Esophagus muscularis mucosa (tissue), 4 donors: Measurements from ENCODE around the gene PTH2R. TPM values are rescaled to one million over a fixed set of nuclear protein-coding genes. Genes with fewer than 3 reads are reported as not detected.

Experiments
- DNase-seq: peaks from one replicate; pipeline ENCODE4 v3.0.0-alpha.2; 2017; ENCODE audit errors: extremely low spot score
- H3K27ac ChIP-seq, 4 donors: fragments of 200-600 bp; sonication (generic); replicated peaks in 1 of 4; 1 replicate in 3 of 4; 2 replicates in 1 of 4; pipeline ENCODE4 v1.5.1; 2016 to 2019; ENCODE audit warnings: mild to moderate bottlenecking in 1 of 4
- H3K27me3 ChIP-seq, 4 donors: fragments of 200-600 bp; sonication (generic); one replicate each; pipeline versions ENCODE4 v1.5.1 to v1.6.0; 2016 to 2019
- H3K36me3 ChIP-seq, 4 donors: fragments of 200-600 bp; sonication (generic); one replicate each; pipeline ENCODE4 v1.5.1; 2016 to 2019
- H3K4me1 ChIP-seq, 4 donors: fragments of 200-600 bp; sonication (generic); one replicate each; pipeline ENCODE4 v1.5.1; 2016 to 2019
- H3K4me3 ChIP-seq, 4 donors: fragments of 200-600 bp; sonication (generic); 1 replicate in 2 of 4; 2 replicates in 2 of 4; pipeline ENCODE4 v1.5.1; 2016 to 2019; ENCODE audit warnings: mild to moderate bottlenecking in 4 of 4, moderate library complexity in 1 of 4
- H3K9me3 ChIP-seq, 4 donors: fragments of 200-600 bp; sonication (generic); 1 replicate in 3 of 4; 2 replicates in 1 of 4; pipeline ENCODE4 v1.5.1; 2016 to 2019
- CTCF ChIP-seq, 3 experiments: fragments of 200-600 bp in 2 of 3; fragments of 450-650 bp in 1 of 3; sonication (generic) in 2 of 3; IDR thresholded peaks; one replicate each; pipeline ENCODE4 v1.5.1; 2017 to 2019; ENCODE audit warnings: antibody characterized with exemption in 3 of 3, mild to moderate bottlenecking in 2 of 3, moderate library complexity in 1 of 3
- EP300 ChIP-seq: sonication (generic); formaldehyde crosslinking; IDR thresholded peaks from one replicate; pipeline ENCODE4 v1.6.1; 2017; ENCODE audit warnings: antibody characterized with exemption
- POLR2A ChIP-seq: fragments of 450-650 bp; IDR thresholded peaks from one replicate; pipeline ENCODE4 v1.6.1; 2017; ENCODE audit warnings: antibody characterized with exemption, moderate library complexity, mild to moderate bottlenecking, low read depth
- POLR2AphosphoS5 ChIP-seq, 2 donors: sonication (generic); formaldehyde crosslinking; IDR thresholded peaks; one replicate each; pipeline ENCODE4 v1.6.1; 2017; ENCODE audit warnings: antibody characterized with exemption in 2 of 2
- WGBS: methylation state at CpG from one replicate; pipeline ENCODE4 v1.1.5; 2018; 5-methylcytosine and 5-hydroxymethylcytosine counted together
- intact Hi-C: fragments of 100-400 bp; cut with DNase I; formaldehyde crosslinking; loops from one replicate; pipeline ENCODE4 v1.15.1; 2023
- total RNA-seq, 4 donors: library from RNA; depleted of rRNA; stranded (reverse); fragments of >200 nt; gene quantifications; one replicate each; pipeline versions ENCODE4 v1.1.0 to v1.2.1, GENCODE V29; 2016

The PTH2R gene
- total RNA-seq, 4 donors from 2014 or later: 0.17 TPM; not detected in 3

GRCh38 chr2:208360259-208361076, 46.1 kb upstream of the PTH2R start:
- H3K4me1 ChIP-seq: peaks cover 0 to 20% (median 13%) of the 10 kb centered on the region in 4 donors
- TF ChIP-seq POLR2A: no peak
- TF ChIP-seq CTCF (IDR thresholded peaks at IDR 0.05): no peak
- TF ChIP-seq POLR2AphosphoS5 (IDR thresholded peaks at IDR 0.05): no peak
- TF ChIP-seq EP300: no peak
- intact Hi-C loops: no loop called here
- no peaks in the 10 kb centered on the region for H3K27me3 ChIP-seq
- no peak overlapping the region for H3K27ac ChIP-seq
- H3K36me3 ChIP-seq: peaks cover 0 to 13% (median 8%) of the 10 kb centered on the region in 4 donors
- 93% methylated on average over 20 of the region's 48 CpGs for WGBS
- DNase-seq: no peak
- no peak overlapping the region for H3K4me3 ChIP-seq
- H3K9me3 ChIP-seq: peaks cover 0 to 7% (median 2%) of the 10 kb centered on the region in 4 donors

DNA sequence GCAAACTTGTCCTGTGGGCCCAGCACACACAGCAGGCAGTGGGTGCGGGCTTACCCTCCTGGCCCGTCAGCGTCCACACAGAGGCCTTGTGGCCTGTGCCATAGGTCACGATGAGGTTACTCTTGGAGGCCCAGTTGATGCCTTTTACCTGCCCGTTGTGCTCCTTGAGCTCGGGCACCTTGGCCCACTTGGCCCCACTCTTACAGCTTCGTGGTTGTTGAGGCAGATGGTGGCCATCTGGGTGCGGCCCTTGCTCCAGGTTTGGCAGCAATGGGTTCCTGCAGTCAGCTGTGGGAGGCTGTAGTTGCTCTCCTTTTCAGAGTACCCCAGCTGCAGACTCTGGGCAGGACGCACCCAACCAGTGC, 45.5 kb upstream of the PTH2R start:
- no peaks in the 10 kb centered on the region for H3K27me3 ChIP-seq
- WGBS: 92% methylated on average over 3 of the region's 9 CpGs
- H3K9me3 ChIP-seq: peaks cover 0 to 7% (median 2%) of the 10 kb centered on the region in 4 donors

GRCh38 chr2:208363485-208363884, 43.1 kb upstream of the PTH2R start:
- Histone ChIP-seq H3K27me3 (no peaks in the 10 kb centered on the region), H3K27ac (no peak overlapping the region), H3K4me3 (no peak overlapping the region), H3K9me3 (peaks cover 0 to 7% (median 2%) of the 10 kb centered on the region in 4 donors), H3K36me3 (peaks cover 0 to 12% (median 2%) of the 10 kb centered on the region in 4 donors), H3K4me1 (peaks cover 0 to 5% (median 4%) of the 10 kb centered on the region in 4 donors)
- 77% methylated on average over 2 of the region's 2 CpGs for WGBS
- TF ChIP-seq CTCF (IDR thresholded peaks at IDR 0.05) (no peak), POLR2A (no peak), POLR2AphosphoS5 (IDR thresholded peaks at IDR 0.05) (no peak), EP300 (no peak)
- intact Hi-C loops: no loop called here
- DNase-seq: no peak

More for the DNA sequence above, 45.5 kb upstream of the PTH2R start:
- Histone ChIP-seq H3K4me1 (peaks cover 0 to 20% (median 12%) of the 10 kb centered on the region in 4 donors), H3K36me3 (peaks cover 0 to 12% (median 3%) of the 10 kb centered on the region in 4 donors), H3K4me3 (no peak overlapping the region), H3K27ac (no peak overlapping the region)
- intact Hi-C loops: no loop called here
- TF ChIP-seq POLR2AphosphoS5 (IDR thresholded peaks at IDR 0.05): no peak
- no peak for TF ChIP-seq CTCF (IDR thresholded peaks at IDR 0.05)
- no peak for TF ChIP-seq EP300
- TF ChIP-seq POLR2A: no peak
- DNase-seq: no peak

DNA sequence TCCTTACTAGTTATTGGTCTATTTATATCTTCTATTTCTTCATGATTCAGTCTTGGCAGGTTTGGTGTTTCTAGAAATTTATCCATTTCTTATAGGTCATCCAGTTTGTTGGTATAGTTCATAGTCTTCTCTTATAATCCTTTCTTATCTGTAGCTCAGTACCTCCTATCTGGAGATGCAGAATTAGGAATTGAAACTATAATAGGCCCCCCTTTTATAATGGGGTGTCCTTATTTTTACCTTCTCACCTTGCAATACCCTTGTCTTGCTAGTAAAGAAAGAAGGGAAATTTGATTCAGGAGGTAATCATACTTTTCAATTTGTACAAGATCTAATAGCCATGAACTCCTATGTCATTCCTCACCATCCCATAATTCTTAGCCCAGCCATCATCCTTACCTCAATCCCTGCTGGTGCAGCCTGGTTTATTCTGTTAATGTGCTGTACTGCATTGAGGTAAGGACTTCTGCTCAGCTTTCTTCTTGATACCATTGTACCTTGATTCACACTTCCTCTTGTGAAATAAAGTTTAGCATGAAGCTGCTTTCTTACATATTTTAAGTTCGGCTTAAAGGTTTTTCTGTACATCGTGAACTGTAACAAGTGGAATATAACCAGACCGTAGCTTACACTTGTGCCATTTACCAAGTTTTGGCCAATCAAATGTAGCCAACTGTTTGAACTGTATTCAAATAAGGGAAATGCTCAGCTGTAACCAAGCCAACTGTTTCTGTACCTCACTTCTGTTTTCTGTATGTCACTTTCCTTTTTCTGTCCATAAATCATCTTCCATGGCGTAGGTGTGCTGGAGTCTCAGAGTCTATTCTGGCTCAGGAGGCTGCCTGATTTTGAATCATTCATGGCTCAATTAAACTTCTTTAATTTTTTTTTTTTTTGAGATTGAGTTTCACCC, 40.1 kb upstream of the PTH2R start:
- Histone ChIP-seq H3K27me3 (no peaks in the 10 kb centered on the region), H3K36me3 (no peaks in the 10 kb centered on the region), H3K9me3 (peaks cover 0 to 7% (median 2%) of the 10 kb centered on the region in 4 donors), H3K4me1 (no peaks in the 10 kb centered on the region), H3K27ac (no peak overlapping the region), H3K4me3 (no peak overlapping the region)
- TF ChIP-seq EP300: no peak
- TF ChIP-seq POLR2AphosphoS5 (IDR thresholded peaks at IDR 0.05): no peak
- DNase-seq: no peak
- 74% methylated on average over 4 of the region's 4 CpGs for WGBS
- intact Hi-C loops: no loop called here

DNA sequence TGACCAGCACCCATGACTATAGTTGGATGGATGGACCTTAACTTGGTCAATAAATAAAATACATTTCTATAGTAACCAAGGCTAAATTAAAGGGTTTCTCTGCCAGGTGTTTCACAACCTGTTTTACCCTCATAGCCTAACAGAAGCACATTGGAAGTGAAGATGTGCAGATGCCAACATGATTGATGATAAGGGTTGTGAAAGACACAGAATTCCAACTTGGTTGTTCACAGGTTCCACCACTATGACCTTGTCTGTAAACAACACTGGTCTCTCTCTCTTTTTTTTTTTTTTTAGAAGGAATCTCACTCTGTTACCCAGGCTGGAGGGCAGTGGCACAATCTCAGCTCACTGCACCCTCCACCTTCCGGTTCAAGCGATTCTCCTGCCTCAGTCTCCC, 37.5 kb upstream of the PTH2R start:
- DNase-seq: no peak
- Histone ChIP-seq H3K27me3 (no peaks in the 10 kb centered on the region), H3K27ac (no peak overlapping the region), H3K4me3 (no peak overlapping the region), H3K36me3 (no peaks in the 10 kb centered on the region), H3K4me1 (no peaks in the 10 kb centered on the region), H3K9me3 (peaks cover 0 to 7% (median 2%) of the 10 kb centered on the region in 4 donors)
- no peak for TF ChIP-seq POLR2A
- TF ChIP-seq CTCF (IDR thresholded peaks at IDR 0.05): no peak
- intact Hi-C loops: no loop called here
- WGBS: 85% methylated on average over 2 of the region's 2 CpGs
